ENCODE results near the gene EEPD1.

The EEPD1 gene

GRCh38 chr7:36157527-36158320 is 4.7 kb downstream of the EEPD1 start:
- no peak for DNase-seq

GRCh38 chr7:36158321-36158605 is 5.2 kb downstream of the EEPD1 start:
- DNase-seq = no peak

- no peak for DNase-seq
Measured at GRCh38 chr7:36159618-36160017, 6.6 kb downstream of the EEPD1 start.

GRCh38 chr7:36160313-36160712 is 7.3 kb downstream of the EEPD1 start:
- DNase-seq = no peak

- no peak for DNase-seq
Measured at GRCh38 chr7:36161996-36162395, 8.9 kb downstream of the EEPD1 start.

- no peak for DNase-seq
Measured at GRCh38 chr7:36165059-36165458, 12.0 kb downstream of the EEPD1 start.

- DNase-seq = no peak
Measured at GRCh38 chr7:36165802-36166201, 12.7 kb downstream of the EEPD1 start.

- no peak for DNase-seq
Measured at GRCh38 chr7:36167403-36168050, 14.5 kb downstream of the EEPD1 start.

- DNase-seq = no peak
Measured at GRCh38 chr7:36171503-36171902, 18.4 kb downstream of the EEPD1 start.

GRCh38 chr7:36175886-36176285 is 22.8 kb downstream of the EEPD1 start:
- DNase-seq = no peak

- no peak for DNase-seq
Measured at GRCh38 chr7:36176697-36177096, 23.6 kb downstream of the EEPD1 start.

GRCh38 chr7:36180121-36180520 is 27.1 kb downstream of the EEPD1 start:
- DNase-seq = no peak

- DNase-seq = no peak
Measured at GRCh38 chr7:36181668-36182067, 28.6 kb downstream of the EEPD1 start.

- DNase-seq = no peak
Measured at GRCh38 chr7:36182854-36183604, 30.0 kb downstream of the EEPD1 start.

- no peak for DNase-seq
Measured at GRCh38 chr7:36185092-36185491, 32.0 kb downstream of the EEPD1 start.

- no peak for DNase-seq
Measured at GRCh38 chr7:36185756-36186155, 32.7 kb downstream of the EEPD1 start.

- DNase-seq = no peak
Measured at GRCh38 chr7:36186359-36187121, 33.5 kb downstream of the EEPD1 start.

GRCh38 chr7:36188266-36188665 is 35.2 kb downstream of the EEPD1 start:
- no peak for DNase-seq

- no peak for DNase-seq
Measured at GRCh38 chr7:36188906-36189305, 35.9 kb downstream of the EEPD1 start.

GRCh38 chr7:36190447-36191291 is 37.6 kb downstream of the EEPD1 start:
- DNase-seq = no peak

GRCh38 chr7:36191292-36191920 is 38.4 kb downstream of the EEPD1 start:
- DNase-seq = no peak
